Activated CD4-positive, alpha-beta T cell treated with anti-CD3 and anti-CD28 coated beads, Interleukin-2, amount 10 ng/mL, durations not matched to agents 24 days and 14 days (primary cell): ENCODE data around the gene TACR2. TPM values are rescaled to one million over a fixed set of nuclear protein-coding genes. Genes with fewer than 3 reads are reported as not detected.

Experiments
- DNase-seq: peaks from one replicate; pipeline ENCODE4 v3.0.0; 2022
- H3K27ac Mint-ChIP-seq: one replicate; pipeline ENCODE4 v1.8.0; 2022; ENCODE audit warnings: mild to moderate bottlenecking, mixed read lengths
- H3K27me3 Mint-ChIP-seq: one replicate; pipeline ENCODE4 v1.8.0; 2022; ENCODE audit warnings: mixed read lengths
- H3K36me3 Mint-ChIP-seq: one replicate; pipeline ENCODE4 v1.8.0; 2022; ENCODE audit warnings: low read depth, mild to moderate bottlenecking, mixed read lengths
- H3K4me1 Mint-ChIP-seq: one replicate; pipeline ENCODE4 v1.8.0; 2021; ENCODE audit warnings: mixed read lengths
- H3K4me3 Mint-ChIP-seq: one replicate; pipeline ENCODE4 v1.8.0; 2022; ENCODE audit warnings: mild to moderate bottlenecking, moderate library complexity, mixed read lengths
- H3K9me3 Mint-ChIP-seq: one replicate; pipeline ENCODE4 v1.8.0; 2021; ENCODE audit warnings: mixed read lengths
- intact Hi-C: fragments of 100-400 bp; cut with micrococcal nuclease; formaldehyde crosslinking; loops from one replicate; pipeline ENCODE4 v1.15.1; 2023
- total RNA-seq: library from RNA; stranded (reverse); gene quantifications from 2 replicates; pipeline ENCODE4 v1.2.3, GENCODE V29; 2022

TACR2 gene
- total RNA-seq, 1 donor from 2014 or later, result not detected

- Mint-ChIP-seq H3K27me3 (no peaks in the 10 kb centered on the region), H3K36me3 (peaks cover 7% of the 10 kb centered on the region), H3K27ac (peak overlapping the region; percentile 90), H3K4me1 (peaks cover 20% of the 10 kb centered on the region), H3K9me3 (no peaks in the 10 kb centered on the region), H3K4me3 (peak overlapping the region; percentile 80)
- DNase-seq, result peak; percentile 96
- intact Hi-C loops, result loop anchor here (1.0 to 2.0 kb wide), 5 partner anchors 90 to 284 kb away; partner anchors contain the start of gene VPS26A
Measured at GRCh38 chr10:69408318-69409175, 8.2 kb downstream of the TACR2 start.

- DNase-seq, result peak; percentile 68
- Mint-ChIP-seq H3K4me1 (peaks cover 18% of the 10 kb centered on the region), H3K27ac (peak overlapping the region; percentile 81), H3K9me3 (no peaks in the 10 kb centered on the region), H3K4me3 (peak overlapping the region; percentile 80), H3K27me3 (no peaks in the 10 kb centered on the region), H3K36me3 (peaks cover 7% of the 10 kb centered on the region)
- intact Hi-C loops, result loop anchor here (1.0 to 2.0 kb wide), 4 partner anchors 89 to 283 kb away; partner anchors contain the start of gene VPS26A
Measured at GRCh38 chr10:69407621-69408301, 9.0 kb downstream of the TACR2 start.

GRCh38 chr10:69406816-69407580 is 9.7 kb downstream of the TACR2 start:
- peak overlapping the region; percentile 20 for H3K27ac Mint-ChIP-seq
- intact Hi-C loops, result no loop called here
- peaks cover 18% of the 10 kb centered on the region for H3K4me1 Mint-ChIP-seq
- H3K4me3 Mint-ChIP-seq, result no peak overlapping the region
- no peaks in the 10 kb centered on the region for H3K9me3 Mint-ChIP-seq
- no peak for DNase-seq
- H3K27me3 Mint-ChIP-seq, result no peaks in the 10 kb centered on the region
- peaks cover 14% of the 10 kb centered on the region for H3K36me3 Mint-ChIP-seq

- Mint-ChIP-seq H3K4me1 (peaks cover 18% of the 10 kb centered on the region), H3K36me3 (peaks cover 18% of the 10 kb centered on the region), H3K27me3 (no peaks in the 10 kb centered on the region), H3K27ac (peak overlapping the region; percentile 20), H3K4me3 (no peak overlapping the region), H3K9me3 (no peaks in the 10 kb centered on the region)
- DNase-seq, result no peak
- intact Hi-C loops, result no loop called here
Measured at GRCh38 chr10:69406302-69406811, 10.4 kb downstream of the TACR2 start.

- Mint-ChIP-seq H3K4me3 (no peak overlapping the region), H3K36me3 (peaks cover 28% of the 10 kb centered on the region)
- intact Hi-C loops, result no loop called here
Measured at GRCh38 chr10:69405221-69405620, 11.5 kb downstream of the TACR2 start.

GRCh38 chr10:69404786-69405185 is 11.9 kb downstream of the TACR2 start:
- no peak for DNase-seq
- intact Hi-C loops, result no loop called here
- H3K4me3 Mint-ChIP-seq, result no peak overlapping the region
- peaks cover 16% of the 10 kb centered on the region for H3K4me1 Mint-ChIP-seq
- no peak overlapping the region for H3K27ac Mint-ChIP-seq
- H3K27me3 Mint-ChIP-seq, result no peaks in the 10 kb centered on the region
- H3K36me3 Mint-ChIP-seq, result peaks cover 28% of the 10 kb centered on the region
- H3K9me3 Mint-ChIP-seq, result no peaks in the 10 kb centered on the region

More at GRCh38 chr10:69405221-69405620, 11.5 kb downstream of the TACR2 start:
- H3K27me3 Mint-ChIP-seq, result no peaks in the 10 kb centered on the region
- DNase-seq, result no peak
- peaks cover 18% of the 10 kb centered on the region for H3K4me1 Mint-ChIP-seq
- H3K9me3 Mint-ChIP-seq, result no peaks in the 10 kb centered on the region
- no peak overlapping the region for H3K27ac Mint-ChIP-seq

- intact Hi-C loops, result no loop called here
- H3K27me3 Mint-ChIP-seq, result no peaks in the 10 kb centered on the region
- peaks cover 12% of the 10 kb centered on the region for H3K4me1 Mint-ChIP-seq
- DNase-seq, result no peak
- no peaks in the 10 kb centered on the region for H3K9me3 Mint-ChIP-seq
- H3K4me3 Mint-ChIP-seq, result no peak overlapping the region
- H3K27ac Mint-ChIP-seq, result no peak overlapping the region
- H3K36me3 Mint-ChIP-seq, result peaks cover 37% of the 10 kb centered on the region
Measured at GRCh38 chr10:69403519-69403918, 13.2 kb downstream of the TACR2 start.

GRCh38 chr10:69403066-69403465 is 13.7 kb downstream of the TACR2 start:
- H3K27ac Mint-ChIP-seq, result no peak overlapping the region
- H3K4me3 Mint-ChIP-seq, result no peak overlapping the region
- no peaks in the 10 kb centered on the region for H3K27me3 Mint-ChIP-seq
- no peak for DNase-seq
- intact Hi-C loops, result no loop called here
- peaks cover 40% of the 10 kb centered on the region for H3K36me3 Mint-ChIP-seq
- peaks cover 8% of the 10 kb centered on the region for H3K4me1 Mint-ChIP-seq
- H3K9me3 Mint-ChIP-seq, result no peaks in the 10 kb centered on the region

- intact Hi-C loops, result no loop called here
- Mint-ChIP-seq H3K4me3 (no peak overlapping the region), H3K27me3 (no peaks in the 10 kb centered on the region), H3K9me3 (no peaks in the 10 kb centered on the region), H3K36me3 (peaks cover 40% of the 10 kb centered on the region), H3K4me1 (peaks cover 3% of the 10 kb centered on the region), H3K27ac (no peak overlapping the region)
- DNase-seq, result no peak
Measured at GRCh38 chr10:69402386-69402785, 14.3 kb downstream of the TACR2 start.

- intact Hi-C loops, result no loop called here
Measured at GRCh38 chr10:69401416-69401815, 15.3 kb downstream of the TACR2 start.

GRCh38 chr10:69400936-69401335 is 15.8 kb downstream of the TACR2 start:
- intact Hi-C loops, result no loop called here
- peaks cover 46% of the 10 kb centered on the region for H3K36me3 Mint-ChIP-seq

More at GRCh38 chr10:69401416-69401815, 15.3 kb downstream of the TACR2 start:
- H3K27ac Mint-ChIP-seq, result no peak overlapping the region
- H3K36me3 Mint-ChIP-seq, result peaks cover 44% of the 10 kb centered on the region
- no peaks in the 10 kb centered on the region for H3K9me3 Mint-ChIP-seq
- no peaks in the 10 kb centered on the region for H3K27me3 Mint-ChIP-seq
- H3K4me1 Mint-ChIP-seq, result no peaks in the 10 kb centered on the region
- H3K4me3 Mint-ChIP-seq, result no peak overlapping the region
- DNase-seq, result no peak

GRCh38 chr10:69398466-69398865 is 18.3 kb downstream of the TACR2 start:
- Mint-ChIP-seq H3K27me3 (no peaks in the 10 kb centered on the region), H3K9me3 (no peaks in the 10 kb centered on the region), H3K27ac (no peak overlapping the region), H3K36me3 (peaks cover 61% of the 10 kb centered on the region), H3K4me1 (no peaks in the 10 kb centered on the region), H3K4me3 (no peak overlapping the region)
- intact Hi-C loops, result loop anchor here (10.0 kb wide), 1 partner anchor 414 kb away; the partner anchor contains the start of gene KIFBP
- no peak for DNase-seq

More at GRCh38 chr10:69400936-69401335, 15.8 kb downstream of the TACR2 start:
- no peak overlapping the region for H3K4me3 Mint-ChIP-seq
- no peaks in the 10 kb centered on the region for H3K4me1 Mint-ChIP-seq
- no peaks in the 10 kb centered on the region for H3K27me3 Mint-ChIP-seq
- DNase-seq, result no peak
- no peak overlapping the region for H3K27ac Mint-ChIP-seq
- no peaks in the 10 kb centered on the region for H3K9me3 Mint-ChIP-seq

- Mint-ChIP-seq H3K4me3 (no peak overlapping the region), H3K36me3 (peaks cover 64% of the 10 kb centered on the region), H3K4me1 (no peaks in the 10 kb centered on the region), H3K27ac (no peak overlapping the region), H3K9me3 (no peaks in the 10 kb centered on the region), H3K27me3 (no peaks in the 10 kb centered on the region)
- DNase-seq, result no peak
- intact Hi-C loops, result loop anchor here (10.0 kb wide), 1 partner anchor 413 kb away; the partner anchor contains the start of gene KIFBP
Measured at GRCh38 chr10:69397972-69398371, 18.7 kb downstream of the TACR2 start.
